OCI-LY7 (cell line): Measurements from ENCODE around the gene IGFLR1. TPM values are rescaled to one million over a fixed set of nuclear protein-coding genes. Genes with fewer than 3 reads are reported as not detected.

ENCODE experiments used
- BruUV-seq: library from RNA; stranded (reverse); fragments of 400-500 nt; replicated peaks from 2 replicates; lab custom pipeline; 2021; lab: Mats Ljungman, UMichigan
- CTCF ChIA-PET: fragments of 300-600 bp; sonication (Branson Sonifier 250); formaldehyde crosslinking; loops from one replicate; lab custom pipeline; 2022; ENCODE audit warnings: antibody characterized with exemption; ENCODE audit not compliant: unreplicated experiment; lab: Charles Lee
- POLR2A ChIA-PET: fragments of 300-600 bp; sonication (Branson Sonifier 250); formaldehyde crosslinking; loops from one replicate; lab custom pipeline; 2022; ENCODE audit warnings: antibody characterized with exemption; lab: Charles Lee
- DNase-seq: peaks from one replicate; pipeline ENCODE4 v3.0.0-alpha.2; 2015; ENCODE audit warnings: low spot score
- H2AFZ ChIP-seq: fragments of 200-600 bp; sonication (generic), shearing (Covaris generic); 2 replicates; pipeline ENCODE4 v1.6.1; 2014; ENCODE audit warnings: mild to moderate bottlenecking, antibody characterized with exemption, low read length, moderate library complexity
- H3K27ac ChIP-seq: fragments of 200-600 bp; sonication (generic); 2 replicates; pipeline ENCODE4 v1.5.1; 2014; ENCODE audit warnings: mixed run types, low read depth, mild to moderate bottlenecking, moderate library complexity, low read length, inconsistent platforms; ENCODE audit not compliant: poor library complexity, severe bottlenecking
- H3K36me3 ChIP-seq: fragments of 200-600 bp; sonication (generic); 2 replicates; pipeline ENCODE4 v1.6.1; 2014; ENCODE audit warnings: mild to moderate bottlenecking, antibody characterized with exemption, low read length, moderate library complexity, mixed read lengths; ENCODE audit not compliant: insufficient read depth
- H3K4me1 ChIP-seq: fragments of 200-600 bp; sonication (generic); 2 replicates; pipeline ENCODE4 v1.5.1; 2014; ENCODE audit warnings: mild to moderate bottlenecking, low read length; ENCODE audit not compliant: insufficient read depth, poor library complexity, severe bottlenecking
- H3K4me2 ChIP-seq: fragments of 200-600 bp; sonication (generic); 2 replicates; pipeline ENCODE4 v1.6.1; 2014; ENCODE audit warnings: mild to moderate bottlenecking, low read length
- H3K4me3 ChIP-seq: fragments of 200-600 bp; sonication (generic); 2 replicates; pipeline ENCODE4 v1.5.1; 2014; ENCODE audit warnings: mild to moderate bottlenecking, low read depth, low read length; ENCODE audit not compliant: poor library complexity, severe bottlenecking
- H3K79me2 ChIP-seq: fragments of 200-600 bp; sonication (generic); 2 replicates; pipeline ENCODE4 v1.6.1; 2016; ENCODE audit warnings: low read depth, mild to moderate bottlenecking, low read length, moderate library complexity, mixed read lengths; ENCODE audit not compliant: insufficient read depth
- H3K9me2 ChIP-seq: fragments of 200-600 bp; sonication (generic); 2 replicates; pipeline ENCODE4 v1.6.1; 2016; ENCODE audit warnings: mild to moderate bottlenecking, low read length, mixed read lengths; ENCODE audit not compliant: insufficient read depth
- H3K9me3 ChIP-seq: fragments of 200-600 bp; sonication (generic); 2 replicates; pipeline ENCODE4 v1.6.1; 2014; ENCODE audit warnings: mild to moderate bottlenecking, mixed run types, low read length, mixed read lengths
- H4K20me1 ChIP-seq: fragments of 200-600 bp; sonication (generic); 2 replicates; pipeline ENCODE4 v1.6.1; 2014; ENCODE audit warnings: mild to moderate bottlenecking, antibody characterized with exemption, low read length, moderate library complexity, mixed read lengths; ENCODE audit not compliant: insufficient read depth
- CTCF ChIP-seq: fragments of 200-600 bp; sonication (generic); conservative IDR thresholded peaks from 2 replicates; pipeline ENCODE4 v1.5.1; 2014; ENCODE audit warnings: mild to moderate bottlenecking, antibody characterized with exemption, low read length, moderate library complexity, mixed read lengths
- EZH2phosphoT487 ChIP-seq: fragments of 200-600 bp; sonication (generic); IDR thresholded peaks from 2 replicates; pipeline ENCODE4 v1.6.1; 2018; ENCODE audit warnings: low read depth, borderline replicate concordance, mild to moderate bottlenecking, mixed run types, antibody characterized with exemption, low read length, moderate library complexity, mixed read lengths
- intact Hi-C: fragments of 100-400 bp; cut with micrococcal nuclease; formaldehyde crosslinking; loops from one replicate; pipeline ENCODE4 v1.10.0; 2022; ENCODE audit not compliant: unreplicated experiment
- total RNA-seq, 2 experiments: library from RNA; depleted of rRNA in 1 of 2; stranded (reverse); fragments of >200 nt in 1 of 2; shearing (Covaris generic) in 1 of 2; gene quantifications; 2 replicates each; pipeline ENCODE4 v1.2.3, GENCODE V29; 2014 to 2022

IGFLR1 gene
- total RNA-seq, 2 experiments from 2014 or later, result 8.5 to 18.3 TPM

- Histone ChIP-seq H3K79me2 (peaks cover 18% of the 10 kb centered on the region), H3K4me2 (peak overlapping the region; percentile 91), H3K4me1 (peaks cover 27% of the 10 kb centered on the region), H3K9me3 (no peaks in the 10 kb centered on the region), H4K20me1 (peaks cover 6% of the 10 kb centered on the region), H3K4me3 (peak overlapping the region; percentile 80), H3K9me2 (no peaks in the 10 kb centered on the region), H3K36me3 (peaks cover 49% of the 10 kb centered on the region), H2AFZ (no peak overlapping the region), H3K27ac (no peak overlapping the region)
- no TSS peak for BruUV-seq
- intact Hi-C loops, result loop anchor here (5.0 kb wide), 1 partner anchor 38 kb away; the partner anchor contains the start of genes HSPB6 and PROSER3
- ChIA-PET POLR2A (interaction anchor here (0.6 to 1.0 kb wide), 3 partner anchors 21 to 273 kb away, joined by 3 to 4 read pairs (median 3); no protein-coding TSS in a partner anchor), CTCF (no interaction called here)
- no peak for DNase-seq
- TF ChIP-seq CTCF (no peak), EZH2phosphoT487 (no peak)
These were observed 22.7 kb downstream of the IGFLR1 start for GRCh38 chr19:35719402-35720162.

GRCh38 chr19:35718345-35719041 lies 23.8 kb downstream of the IGFLR1 start:
- peak; percentile 59 for DNase-seq
- H3K9me2 ChIP-seq, result no peaks in the 10 kb centered on the region
- H3K27ac ChIP-seq, result peak overlapping the region; percentile 67
- ChIA-PET CTCF (no interaction called here), POLR2A (interaction anchor here (0.6 to 1.1 kb wide), 3 partner anchors 22 to 52 kb away, joined by 3 to 4 read pairs (median 3); no protein-coding TSS in a partner anchor)
- H3K4me1 ChIP-seq, result peaks cover 38% of the 10 kb centered on the region
- peaks cover 6% of the 10 kb centered on the region for H4K20me1 ChIP-seq
- H3K79me2 ChIP-seq, result peaks cover 18% of the 10 kb centered on the region
- TF ChIP-seq CTCF, result no peak
- no peak for TF ChIP-seq EZH2phosphoT487
- no TSS peak for BruUV-seq
- intact Hi-C loops, result loop anchor here (1.0 to 5.0 kb wide), 2 partner anchors 19 to 39 kb away; partner anchors contain the start of genes HSPB6 and PROSER3
- peak overlapping the region; percentile 91 for H3K4me2 ChIP-seq
- H3K36me3 ChIP-seq, result peaks cover 38% of the 10 kb centered on the region
- peak overlapping the region; percentile 80 for H3K4me3 ChIP-seq
- no peaks in the 10 kb centered on the region for H3K9me3 ChIP-seq
- H2AFZ ChIP-seq, result no peak overlapping the region
